Endothelial cell of umbilical vein (primary cell): Measurements from ENCODE around the gene SOCS7. TPM values are rescaled to one million over a fixed set of nuclear protein-coding genes. Genes with fewer than 3 reads are reported as not detected.

Experiments
- BruUV-seq: library from RNA; stranded (reverse); fragments of 400-500 nt; replicated peaks from 2 replicates; lab custom pipeline; 2021; lab: Mats Ljungman, UMichigan
- CTCF ChIA-PET: fragments of 300-600, 350-600 bp; sonication (Branson Sonifier 250); formaldehyde crosslinking; loops from one replicate; lab custom pipeline; 2021; ENCODE audit warnings: antibody characterized with exemption, inconsistent platforms; lab: Charles Lee
- POLR2A ChIA-PET: fragments of 300-600, 350-600 bp; sonication (Branson Sonifier 250); formaldehyde crosslinking; loops from one replicate; lab custom pipeline; 2021; ENCODE audit warnings: antibody characterized with exemption, inconsistent platforms; lab: Charles Lee
- DNase-seq: peaks from one replicate; pipeline ENCODE4 v3.0.0-alpha.2; 2011; ENCODE audit warnings: low read depth, low spot score
- FAIRE-seq: peaks from 2 replicates; lab custom pipeline; 2011; peaks lifted over from hg19 to GRCh38; lab: Jason Lieb, UNC
- H2AFZ ChIP-seq: 2 replicates; pipeline ENCODE4 v1.6.0; 2012; ENCODE audit warnings: low read depth, low read length, control low read depth, inconsistent platforms
- H3K27ac ChIP-seq: 2 replicates; pipeline ENCODE4 v1.5.1; 2011; ENCODE audit warnings: low read depth, mild to moderate bottlenecking, control low read depth, low read length, moderate library complexity; ENCODE audit not compliant: insufficient read depth
- H3K27me3 ChIP-seq, 2 experiments: 2 replicates each; pipeline versions ENCODE4 v1.6.0 to v1.6.1; 2011; ENCODE audit warnings: low read length in 2 of 2, mixed read lengths in 1 of 2; ENCODE audit not compliant: control insufficient read depth in 2 of 2, insufficient read depth in 2 of 2
- H3K36me3 ChIP-seq, 2 experiments: 2 replicates in 1 of 2; 3 replicates in 1 of 2; pipeline ENCODE4 v1.5.1; 2011; ENCODE audit warnings: low read length in 2 of 2, mild to moderate bottlenecking in 1 of 2, moderate library complexity in 1 of 2; ENCODE audit not compliant: control insufficient read depth in 2 of 2, insufficient read depth in 2 of 2; ENCODE audit errors: extremely low read depth in 1 of 2
- H3K4me1 ChIP-seq: 3 replicates; pipeline ENCODE4 v1.5.1; 2011; ENCODE audit warnings: mild to moderate bottlenecking, low read length; ENCODE audit not compliant: control insufficient read depth, insufficient read depth; ENCODE audit errors: extremely low read depth
- H3K4me2 ChIP-seq: 2 replicates; pipeline ENCODE4 v1.6.1; 2011; ENCODE audit warnings: low read length, control low read depth, mixed read lengths; ENCODE audit not compliant: insufficient read depth
- H3K4me3 ChIP-seq, 3 experiments: fragments of 200-600 bp in 1 of 3; sonication (generic), shearing (Covaris generic) in 1 of 3; replicated peaks in 1 of 3; 2 replicates each; pipeline ENCODE4 v1.5.1; 2011 to 2016; ENCODE audit warnings: control low read depth in 3 of 3, low read length in 3 of 3, mild to moderate bottlenecking in 2 of 3, inconsistent platforms in 1 of 3, low read depth in 1 of 3, moderate library complexity in 1 of 3; ENCODE audit not compliant: insufficient read depth in 1 of 3
- H3K79me2 ChIP-seq: 2 replicates; pipeline ENCODE4 v1.6.0; 2012; ENCODE audit warnings: low read length, inconsistent platforms; ENCODE audit not compliant: control insufficient read depth, insufficient read depth
- H3K9ac ChIP-seq: replicated peaks from 2 replicates; pipeline ENCODE3; 2011; ENCODE audit warnings: low read length, control low read depth; ENCODE audit not compliant: insufficient read depth; ENCODE audit errors: extremely low read depth
- H3K9me1 ChIP-seq: replicated peaks from 3 replicates; pipeline ENCODE4 v1.6.0; 2011; ENCODE audit warnings: mild to moderate bottlenecking, low read length; ENCODE audit not compliant: control insufficient read depth, insufficient read depth; ENCODE audit errors: extremely low read depth
- H3K9me3 ChIP-seq: replicated peaks from 2 replicates; pipeline ENCODE4 v1.5.1; 2012; ENCODE audit warnings: low read length, inconsistent platforms; ENCODE audit not compliant: control insufficient read depth, insufficient read depth
- H4K20me1 ChIP-seq: replicated peaks from 2 replicates; pipeline ENCODE3; 2011; ENCODE audit warnings: mild to moderate bottlenecking, low read length; ENCODE audit not compliant: control insufficient read depth, insufficient read depth; ENCODE audit errors: extremely low read depth
- EZH2 ChIP-seq: IDR thresholded peaks from 2 replicates; pipeline ENCODE4 v1.6.1; 2012; ENCODE audit warnings: borderline replicate concordance, low read depth, mild to moderate bottlenecking, moderate library complexity, low read length, inconsistent platforms; ENCODE audit not compliant: severe bottlenecking
- FOS ChIP-seq: IDR thresholded peaks from 2 replicates; pipeline ENCODE4 v1.6.1; 2011; ENCODE audit warnings: mild to moderate bottlenecking, low read length, moderate library complexity, borderline replicate concordance; ENCODE audit not compliant: insufficient read depth
- GATA2 ChIP-seq: IDR thresholded peaks from 2 replicates; pipeline ENCODE4 v1.7.0; 2011; ENCODE audit warnings: low read depth, mild to moderate bottlenecking, moderate library complexity, mixed read lengths, low read length; ENCODE audit not compliant: insufficient read length, insufficient read depth
- JUN ChIP-seq: IDR thresholded peaks from 2 replicates; pipeline ENCODE4 v1.6.1; 2011; ENCODE audit warnings: borderline replicate concordance, low read depth; ENCODE audit not compliant: insufficient read length, insufficient read depth
- MYC ChIP-seq: IDR thresholded peaks from one replicate; pipeline ENCODE4 v1.6.1; 2011; ENCODE audit warnings: mild to moderate bottlenecking, low read depth, low read length
- POLR2A ChIP-seq: IDR thresholded peaks from 2 replicates; pipeline ENCODE4 v1.6.1; 2012; ENCODE audit warnings: low read depth, mild to moderate bottlenecking, control low read depth, low read length
- POLR2AphosphoS5 ChIP-seq: IDR thresholded peaks from 2 replicates; pipeline ENCODE4 v1.6.1; 2012; ENCODE audit warnings: low read depth, mild to moderate bottlenecking, control low read depth, low read length, moderate library complexity; ENCODE audit not compliant: insufficient read depth
- dilution Hi-C: fragments of 300-500 bp; cut with MboI; formaldehyde crosslinking; loops from one replicate; pipeline ENCODE4 v1.15.0; 2019; ENCODE audit warnings: low sequenced_read_pairs; ENCODE audit not compliant: extremely low pct_ligation_motif_present
- intact Hi-C: fragments of 100-400 bp; cut with micrococcal nuclease; formaldehyde crosslinking; loops from one replicate; pipeline ENCODE4 v1.10.0; 2022
- polyA plus RNA-seq, 4 experiments: library from polyadenylated mRNA; depleted of rRNA in 3 of 4; stranded (reverse) in 3 of 4; unstranded in 1 of 4; fragments of >200 nt; gene quantifications; 2 replicates each; pipeline versions ENCODE4 v1.2.1 to v1.2.3, GENCODE V29; 2011 to 2012; ENCODE audit warnings: missing spikeins in 1 of 4
- total RNA-seq: library from RNA; stranded (reverse); gene quantifications from 2 replicates; pipeline ENCODE4 v1.2.3, GENCODE V29; 2021
- TF ChIP-seq, protein P1 (sequence below): IDR thresholded peaks from 2 replicates; pipeline ENCODE4 v1.6.1; 2011; ENCODE audit not compliant: insufficient read depth, insufficient read length
- TF ChIP-seq, protein P2 (sequence below), 2 donors: IDR thresholded peaks; 1 replicate in 1 of 2; 2 replicates in 1 of 2; pipeline ENCODE4 v1.5.1; 2011; ENCODE audit warnings: low read length in 2 of 2, mild to moderate bottlenecking in 2 of 2, moderate library complexity in 2 of 2, control low read depth in 1 of 2, inconsistent platforms in 1 of 2, low read depth in 1 of 2; ENCODE audit not compliant: insufficient read depth in 1 of 2; ENCODE audit errors: extremely low read depth in 1 of 2

Gene SOCS7
- total and polyA plus RNA-seq, 2 donors (not counting 3 experiments of a cell fraction or from before 2014, with no cell fraction given), result 5.9 to 10.4 TPM

DNA sequence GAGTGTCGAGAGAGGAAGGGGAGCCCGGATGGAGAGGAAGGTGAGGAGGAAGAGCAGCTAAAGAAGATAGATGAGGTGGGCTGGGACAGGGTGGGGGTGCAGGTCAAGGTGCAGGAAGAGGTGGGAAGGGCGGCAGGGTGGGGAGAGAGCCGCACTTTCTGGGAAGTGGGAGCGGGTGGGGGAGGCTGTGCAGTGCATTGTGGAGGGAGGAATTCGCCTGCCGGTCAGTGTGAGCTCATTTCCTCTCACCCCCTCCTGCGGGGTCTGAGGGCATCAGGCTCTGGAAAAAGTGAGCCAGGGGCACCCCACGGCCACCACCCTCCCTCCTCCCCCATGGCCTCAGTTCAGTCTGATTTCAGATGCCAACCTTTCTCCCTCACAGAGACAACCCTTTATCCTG is 74.1 kb downstream of the SOCS7 start:
- H3K36me3 ChIP-seq, result no peaks in the 10 kb centered on the region
- H2AFZ ChIP-seq, result peak overlapping the region; percentile 69
- H3K79me2 ChIP-seq, result peaks cover 37% of the 10 kb centered on the region
- ChIA-PET POLR2A (interaction anchor here (0.6 to 1.1 kb wide), 2 partner anchors 9 to 381 kb away, joined by 3 to 5 read pairs; no protein-coding TSS in a partner anchor), CTCF (interaction anchor here (0.7 to 5.7 kb wide), 11 partner anchors 11 to 158 kb away, joined by 3 to 72 read pairs (median 6); no protein-coding TSS in a partner anchor)
- peak; percentile 86 for DNase-seq
- dilution Hi-C loops (no loop called here), intact Hi-C loops (loop anchor here (1.0 to 2.0 kb wide), 3 partner anchors 26 to 112 kb away; no protein-coding TSS in a partner anchor)
- FAIRE-seq, result no peak
- TF ChIP-seq POLR2A, result peak; percentile 44
- TF ChIP-seq POLR2AphosphoS5, result peak; percentile 78
- no peak for TF ChIP-seq GATA2
- peak; percentile 85 for TF ChIP-seq JUN
- TF ChIP-seq MYC, result no peak
- H3K4me3 ChIP-seq, result no peak overlapping the region
- H4K20me1 ChIP-seq, result no peaks in the 10 kb centered on the region
- peak overlapping the region; percentile 64 for H3K9ac ChIP-seq
- H3K4me1 ChIP-seq, result peaks cover 55% of the 10 kb centered on the region
- peak overlapping the region; percentile 40 for H3K4me2 ChIP-seq
- H3K9me3 ChIP-seq, result no peaks in the 10 kb centered on the region
- no peaks in the 10 kb centered on the region for H3K27me3 ChIP-seq
- H3K9me1 ChIP-seq, result no peaks in the 10 kb centered on the region
- H3K27ac ChIP-seq, result peak overlapping the region; percentile 94
- no TSS peak for BruUV-seq

DNA sequence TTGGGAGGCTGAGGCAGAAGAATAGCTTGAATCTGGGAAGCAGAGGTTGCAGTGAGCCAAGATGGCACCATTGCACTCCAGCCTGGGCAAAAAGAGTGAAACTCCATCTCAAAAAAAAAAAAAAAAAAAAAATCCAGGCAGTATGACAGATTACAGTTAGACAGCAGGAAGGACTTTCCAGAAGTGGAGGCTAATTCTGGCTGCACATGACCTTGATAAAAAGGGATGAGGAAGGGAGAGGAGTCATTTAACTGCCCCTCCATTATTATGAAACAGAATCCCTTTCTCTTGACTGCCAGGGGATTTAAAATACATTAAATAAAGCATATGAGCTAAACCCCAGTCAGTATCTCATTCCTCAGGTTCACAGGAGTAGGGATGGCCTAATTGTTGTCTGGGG is 74.8 kb downstream of the SOCS7 start:
- DNase-seq (no peak), FAIRE-seq (no peak)
- Histone ChIP-seq H3K4me3 (no peak overlapping the region), H3K9me1 (no peaks in the 10 kb centered on the region), H3K27ac (peak overlapping the region; percentile 94), H3K27me3 (no peaks in the 10 kb centered on the region), H3K4me1 (peaks cover 53% of the 10 kb centered on the region), H3K9ac (no peak overlapping the region), H3K4me2 (no peak overlapping the region), H4K20me1 (peaks cover 5% of the 10 kb centered on the region), H3K9me3 (no peaks in the 10 kb centered on the region), H3K79me2 (peaks cover 44% of the 10 kb centered on the region), H2AFZ (no peak overlapping the region), H3K36me3 (peaks cover 0 to 2% of the 10 kb centered on the region in 2 experiments)
- intact Hi-C loops, result no loop called here
- CTCF ChIA-PET, result interaction anchor here (1.0 to 5.7 kb wide), 8 partner anchors 11 to 110 kb away, joined by 3 to 72 read pairs (median 8); no protein-coding TSS in a partner anchor
- dilution Hi-C loops, result no loop called here
- POLR2A ChIA-PET, result no interaction called here
- TF ChIP-seq, protein P1, sequence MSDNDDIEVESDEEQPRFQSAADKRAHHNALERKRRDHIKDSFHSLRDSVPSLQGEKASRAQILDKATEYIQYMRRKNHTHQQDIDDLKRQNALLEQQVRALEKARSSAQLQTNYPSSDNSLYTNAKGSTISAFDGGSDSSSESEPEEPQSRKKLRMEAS, result no peak
- TF ChIP-seq POLR2AphosphoS5 (no peak), POLR2A (no peak), FOS (no peak), JUN (no peak), GATA2 (no peak), EZH2 (no peak), MYC (no peak)
- TF ChIP-seq, protein P2, sequence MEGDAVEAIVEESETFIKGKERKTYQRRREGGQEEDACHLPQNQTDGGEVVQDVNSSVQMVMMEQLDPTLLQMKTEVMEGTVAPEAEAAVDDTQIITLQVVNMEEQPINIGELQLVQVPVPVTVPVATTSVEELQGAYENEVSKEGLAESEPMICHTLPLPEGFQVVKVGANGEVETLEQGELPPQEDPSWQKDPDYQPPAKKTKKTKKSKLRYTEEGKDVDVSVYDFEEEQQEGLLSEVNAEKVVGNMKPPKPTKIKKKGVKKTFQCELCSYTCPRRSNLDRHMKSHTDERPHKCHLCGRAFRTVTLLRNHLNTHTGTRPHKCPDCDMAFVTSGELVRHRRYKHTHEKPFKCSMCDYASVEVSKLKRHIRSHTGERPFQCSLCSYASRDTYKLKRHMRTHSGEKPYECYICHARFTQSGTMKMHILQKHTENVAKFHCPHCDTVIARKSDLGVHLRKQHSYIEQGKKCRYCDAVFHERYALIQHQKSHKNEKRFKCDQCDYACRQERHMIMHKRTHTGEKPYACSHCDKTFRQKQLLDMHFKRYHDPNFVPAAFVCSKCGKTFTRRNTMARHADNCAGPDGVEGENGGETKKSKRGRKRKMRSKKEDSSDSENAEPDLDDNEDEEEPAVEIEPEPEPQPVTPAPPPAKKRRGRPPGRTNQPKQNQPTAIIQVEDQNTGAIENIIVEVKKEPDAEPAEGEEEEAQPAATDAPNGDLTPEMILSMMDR (IDR thresholded peaks at IDR 0.05; ENCODE audit: extremely low read depth in 1 of 2, insufficient read depth in 1 of 2, low read depth in 1 of 2, low read length in 2 of 2), result no peak
- BruUV-seq, result no TSS peak
